ENCODE results near the gene MLXIP.
A peak's percentile ranks its signal among the peaks of the same experiment; 100 is the strongest.
"Not testable (repeated sequence)": the region's sequence is repeated elsewhere in the genome, so short reads cannot be mapped to it uniquely, and the experiment has no call there.

Gene MLXIP

GRCh38 chr12:122174155-122174845 lies 95.7 kb downstream of the MLXIP start, which contains the start of gene IL31:
Gene IL31 (minus strand): TSS chr12:122174221. CDS start chr12:122174172, 49 bp downstream.
- DNase-seq (ENCODE audit: low read depth) = no peak
- no peak for TF ChIP-seq CTCF (IDR thresholded peaks at IDR 0.05; ENCODE audit: insufficient read depth, low read depth, low read length, missing control alignments)

GRCh38 chr12:122176473-122176872 lies 97.9 kb downstream of the MLXIP start:
- H3K4me3 ChIP-seq (ENCODE audit: low read depth, low read length); DNase-seq (ENCODE audit: low read depth): not testable (repeated sequence)

More at GRCh38 chr12:122174155-122174845, 95.7 kb downstream of the MLXIP start, which contains the start of gene IL31:
- H3K4me3 ChIP-seq (ENCODE audit: low read depth, low read length) = no peak within 1 kb of the TSS

GRCh38 chr12:122182887-122183587 lies 104.5 kb downstream of the MLXIP start, which contains the start of gene LRRC43:
Gene LRRC43 (plus strand): TSS chr12:122183123. CDS start chr12:122183145, 22 bp downstream.
- no peak for TF ChIP-seq CTCF (IDR thresholded peaks at IDR 0.05; ENCODE audit: insufficient read depth, low read depth, low read length, missing control alignments)
- H3K4me3 ChIP-seq (ENCODE audit: low read depth, low read length) = no peak within 1 kb of the TSS

GRCh38 chr12:122183588-122183940 lies 105.0 kb downstream of the MLXIP start:
- no peak for DNase-seq (ENCODE audit: low read depth)
- no peak for TF ChIP-seq CTCF (IDR thresholded peaks at IDR 0.05; ENCODE audit: insufficient read depth, low read depth, low read length, missing control alignments)
- H3K4me3 ChIP-seq (ENCODE audit: low read depth, low read length) = no peak overlapping the region

More at GRCh38 chr12:122182887-122183587, 104.5 kb downstream of the MLXIP start, which contains the start of gene LRRC43:
- DNase-seq (ENCODE audit: low read depth) = no peak

GRCh38 chr12:122184517-122184916 lies 106.0 kb downstream of the MLXIP start:
- no peak for TF ChIP-seq CTCF (IDR thresholded peaks at IDR 0.05; ENCODE audit: insufficient read depth, low read depth, low read length, missing control alignments)
- H3K4me3 ChIP-seq (ENCODE audit: low read depth, low read length) = no peak overlapping the region
- DNase-seq (ENCODE audit: low read depth) = peak; percentile 36

GRCh38 chr12:122185079-122185478 lies 106.5 kb downstream of the MLXIP start:
- H3K4me3 ChIP-seq (ENCODE audit: low read depth, low read length) = no peak overlapping the region
- no peak for DNase-seq (ENCODE audit: low read depth)
- no peak for TF ChIP-seq CTCF (IDR thresholded peaks at IDR 0.05; ENCODE audit: insufficient read depth, low read depth, low read length, missing control alignments)

- DNase-seq (ENCODE audit: low read depth) = no peak
- TF ChIP-seq CTCF (IDR thresholded peaks at IDR 0.05; ENCODE audit: insufficient read depth, low read depth, low read length, missing control alignments) = no peak
- no peak overlapping the region for H3K4me3 ChIP-seq (ENCODE audit: low read depth, low read length)
These were observed 107.0 kb downstream of the MLXIP start for GRCh38 chr12:122185494-122186082.
